Panc1 (cell line): ENCODE data around the gene LHFPL3. TPM values are rescaled to one million over a fixed set of nuclear protein-coding genes. Genes with fewer than 3 reads are reported as not detected.
"Not testable (repeated sequence)": the region's sequence is repeated elsewhere in the genome, so short reads cannot be mapped to it uniquely, and the experiment has no call there.

Experiments
- ATAC-seq: fragments of 200-7000 bp; cut with Tn5 transposase; 2 replicates; pipeline ENCODE4 v1.9.1; 2020; ENCODE audit warnings: mild to moderate bottlenecking, moderate library complexity
- BruUV-seq: library from RNA; stranded (reverse); fragments of 400-500 nt; replicated peaks from 2 replicates; lab custom pipeline; 2021; lab: Mats Ljungman, UMichigan
- CTCF ChIA-PET: fragments of 300-600 bp; sonication (Branson Sonifier 250); formaldehyde crosslinking; loops from one replicate; lab custom pipeline; 2022; ENCODE audit warnings: antibody characterized with exemption; lab: Charles Lee
- POLR2A ChIA-PET: fragments of 300-600 bp; sonication (Branson Sonifier 250); formaldehyde crosslinking; loops from one replicate; lab custom pipeline; 2022; ENCODE audit warnings: antibody characterized with exemption; lab: Charles Lee
- DNase-seq: peaks from one replicate; pipeline ENCODE4 v3.0.0-alpha.2; 2010; ENCODE audit warnings: low read depth, low spot score
- H3K27ac ChIP-seq: 2 replicates; pipeline ENCODE4 v1.5.1; 2011; ENCODE audit warnings: mild to moderate bottlenecking, low read length, inconsistent platforms
- H3K27me3 ChIP-seq: fragments of 200-500 bp; sonication (Bioruptor generic); 2 replicates; pipeline ENCODE4 v1.6.0; 2014; ENCODE audit warnings: low read length, inconsistent platforms; ENCODE audit not compliant: control insufficient read depth, insufficient read depth
- H3K36me3 ChIP-seq: fragments of 200-500 bp; sonication (Bioruptor generic); 2 replicates; pipeline ENCODE4 v1.5.1; 2014; ENCODE audit warnings: inconsistent platforms, mild to moderate bottlenecking, low read length, moderate library complexity; ENCODE audit not compliant: control insufficient read depth, insufficient read depth
- H3K4me1 ChIP-seq: 2 replicates; pipeline ENCODE4 v1.5.1; 2011; ENCODE audit warnings: inconsistent platforms, mild to moderate bottlenecking, low read length, moderate library complexity; ENCODE audit not compliant: control insufficient read depth, insufficient read depth
- H3K4me3 ChIP-seq, 2 experiments: 2 replicates each; pipeline ENCODE4 v1.5.1; 2011 to 2012; ENCODE audit warnings: low read depth in 2 of 2, low read length in 2 of 2, mild to moderate bottlenecking in 2 of 2, inconsistent platforms in 1 of 2, moderate library complexity in 1 of 2
- H3K9me3 ChIP-seq: fragments of 200-500 bp; sonication (Bioruptor generic); 2 replicates; pipeline ENCODE4 v1.5.1; 2014; ENCODE audit warnings: low read depth, mild to moderate bottlenecking, inconsistent platforms, low read length, moderate library complexity; ENCODE audit not compliant: control insufficient read depth, insufficient read depth
- CTCF ChIP-seq: fragments of 450-650 bp; IDR thresholded peaks from 2 replicates; pipeline ENCODE4 v1.5.1; 2017; ENCODE audit warnings: mild to moderate bottlenecking
- REST ChIP-seq, 2 experiments: IDR thresholded peaks; 2 replicates each; pipeline ENCODE4 v1.6.1; 2011 to 2012; ENCODE audit warnings: low read depth in 2 of 2, control low read depth in 1 of 2, low read length in 1 of 2, mild to moderate bottlenecking in 1 of 2, moderate library complexity in 1 of 2; ENCODE audit not compliant: insufficient read depth in 1 of 2
- in situ Hi-C: cut with HindIII; loops from 2 replicates; pipeline ENCODE4 v1.10.0; 2016; ENCODE audit warnings: low sequenced_read_pairs, low pct_unique_long_range_greater_than_20kb
- intact Hi-C: fragments of 100-400 bp; cut with micrococcal nuclease; formaldehyde crosslinking; loops from one replicate; pipeline ENCODE4 v1.10.0; 2022; ENCODE audit not compliant: unreplicated experiment
- total RNA-seq: library from RNA; stranded (reverse); gene quantifications from one replicate; pipeline ENCODE4 v1.2.1, GENCODE V29; 2021; ENCODE audit not compliant: unreplicated experiment

The LHFPL3 gene
- total RNA-seq, 1 experiment from 2014 or later = not detected

- Histone ChIP-seq H3K9me3 (no peaks in the 10 kb centered on the region), H3K27me3 (0 out of 2 replicates have a peak, but pooled peaks cover 2% of the 10 kb centered on the region), H3K27ac (no peak overlapping the region), H3K36me3 (no peaks in the 10 kb centered on the region), H3K4me1 (no peaks in the 10 kb centered on the region), H3K4me3 (no peak overlapping the region)
- ChIA-PET CTCF (interaction anchor here (0.6 kb wide), 1 partner anchor 12 kb away, joined by 3 read pairs; no protein-coding TSS in a partner anchor), POLR2A (interaction anchor here (0.6 kb wide), 1 partner anchor 30 kb away, joined by 7 read pairs; no protein-coding TSS in a partner anchor)
- ATAC-seq = peak; percentile 40
- no peak for TF ChIP-seq REST (IDR thresholded peaks at IDR 0.05; ENCODE audit: insufficient read depth in 1 of 2, low read depth in 2 of 2, low read length in 1 of 2)
- no TSS peak for BruUV-seq
- intact Hi-C loops (no loop called here), in situ Hi-C loops (no loop called here)
- DNase-seq = no peak
Observed at GRCh38 chr7:104922182-104923009, 594.0 kb downstream of the LHFPL3 start.

- TF ChIP-seq CTCF (peak; percentile 82), REST (IDR thresholded peaks at IDR 0.05; ENCODE audit: insufficient read depth in 1 of 2, low read depth in 2 of 2, low read length in 1 of 2) (no peak)
- ChIA-PET CTCF (no interaction called here), POLR2A (no interaction called here)
- in situ Hi-C loops (no loop called here), intact Hi-C loops (no loop called here)
- H3K27me3 ChIP-seq = 0 out of 2 replicates have a peak, but pooled peaks cover 2% of the 10 kb centered on the region
- peak overlapping the region; percentile 14; the same call in 1 of the 2 replicates for H3K27ac ChIP-seq
- no TSS peak for BruUV-seq
- DNase-seq (peak; percentile 70), ATAC-seq (peak; percentile 91)
- H3K4me1 ChIP-seq = no peaks in the 10 kb centered on the region
- no peaks in the 10 kb centered on the region for H3K9me3 ChIP-seq
- H3K36me3 ChIP-seq = no peaks in the 10 kb centered on the region
- H3K4me3 ChIP-seq = no peak overlapping the region
Observed at GRCh38 chr7:104923010-104923421, 594.6 kb downstream of the LHFPL3 start.

- H3K4me3 ChIP-seq, H3K27ac ChIP-seq, H3K27me3 ChIP-seq, ATAC-seq, H3K36me3 ChIP-seq, H3K9me3 ChIP-seq, intact Hi-C loops, H3K4me1 ChIP-seq, BruUV-seq, DNase-seq, in situ Hi-C loops: not testable (repeated sequence)
- POLR2A ChIA-PET = interaction anchor here (0.6 kb wide), 1 partner anchor 1458 kb away, joined by 3 read pairs; no protein-coding TSS in a partner anchor
- CTCF ChIA-PET = interaction anchor here (0.6 to 1.0 kb wide), 2 partner anchors 11 to 57 kb away, joined by 3 to 4 read pairs; no protein-coding TSS in a partner anchor
Observed at GRCh38 chr7:104926189-104926588, 597.8 kb downstream of the LHFPL3 start.
